Measurements from ENCODE around the gene DOLPP1.

DNA sequence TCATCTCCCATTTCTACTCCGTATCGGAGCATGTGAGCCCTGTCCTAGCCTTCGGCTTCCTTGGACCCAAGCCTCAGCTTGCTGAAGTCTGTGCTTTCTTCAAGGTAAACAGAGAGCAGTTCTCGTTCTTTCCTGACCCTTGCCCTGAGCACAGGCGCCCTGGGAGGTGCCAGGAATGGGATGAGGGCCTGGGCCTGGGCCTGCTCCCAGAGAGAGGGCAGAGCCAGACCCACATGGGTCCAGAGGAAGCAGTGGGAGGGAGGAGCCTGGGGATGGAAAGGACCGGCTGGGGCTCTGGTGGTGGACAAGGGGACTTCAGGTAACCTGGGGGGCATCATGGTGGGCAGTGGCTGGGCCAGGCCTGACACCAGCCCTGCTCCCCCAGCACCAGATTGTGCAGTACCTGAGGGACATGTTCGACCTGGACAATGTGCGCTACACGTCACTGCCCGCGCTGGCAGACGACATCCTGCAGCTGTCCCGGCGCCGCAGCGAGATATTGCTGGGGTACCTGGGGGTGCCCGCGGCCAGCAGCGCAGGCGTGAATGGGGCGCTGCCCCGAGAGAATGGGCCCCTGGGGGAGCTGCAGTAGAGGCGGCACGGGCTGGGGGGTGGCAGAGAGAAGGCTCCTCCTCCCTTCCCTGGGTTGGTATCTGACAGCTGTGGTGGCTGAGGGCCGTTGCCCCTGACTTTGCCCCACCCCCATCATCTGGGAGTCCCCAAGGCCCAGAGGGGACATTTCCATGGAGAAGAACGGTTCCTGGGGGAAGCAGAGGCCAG, 10.9 kb upstream of the DOLPP1 start:
- TF ChIP-seq, protein P1, sequence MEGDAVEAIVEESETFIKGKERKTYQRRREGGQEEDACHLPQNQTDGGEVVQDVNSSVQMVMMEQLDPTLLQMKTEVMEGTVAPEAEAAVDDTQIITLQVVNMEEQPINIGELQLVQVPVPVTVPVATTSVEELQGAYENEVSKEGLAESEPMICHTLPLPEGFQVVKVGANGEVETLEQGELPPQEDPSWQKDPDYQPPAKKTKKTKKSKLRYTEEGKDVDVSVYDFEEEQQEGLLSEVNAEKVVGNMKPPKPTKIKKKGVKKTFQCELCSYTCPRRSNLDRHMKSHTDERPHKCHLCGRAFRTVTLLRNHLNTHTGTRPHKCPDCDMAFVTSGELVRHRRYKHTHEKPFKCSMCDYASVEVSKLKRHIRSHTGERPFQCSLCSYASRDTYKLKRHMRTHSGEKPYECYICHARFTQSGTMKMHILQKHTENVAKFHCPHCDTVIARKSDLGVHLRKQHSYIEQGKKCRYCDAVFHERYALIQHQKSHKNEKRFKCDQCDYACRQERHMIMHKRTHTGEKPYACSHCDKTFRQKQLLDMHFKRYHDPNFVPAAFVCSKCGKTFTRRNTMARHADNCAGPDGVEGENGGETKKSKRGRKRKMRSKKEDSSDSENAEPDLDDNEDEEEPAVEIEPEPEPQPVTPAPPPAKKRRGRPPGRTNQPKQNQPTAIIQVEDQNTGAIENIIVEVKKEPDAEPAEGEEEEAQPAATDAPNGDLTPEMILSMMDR (IDR thresholded peaks at IDR 0.05; ENCODE audit: insufficient read depth, low read length), result no peak
- TF ChIP-seq POLR2AphosphoS5 (IDR thresholded peaks at IDR 0.05; ENCODE audit: low read depth), result no peak
- TF ChIP-seq, protein P2, sequence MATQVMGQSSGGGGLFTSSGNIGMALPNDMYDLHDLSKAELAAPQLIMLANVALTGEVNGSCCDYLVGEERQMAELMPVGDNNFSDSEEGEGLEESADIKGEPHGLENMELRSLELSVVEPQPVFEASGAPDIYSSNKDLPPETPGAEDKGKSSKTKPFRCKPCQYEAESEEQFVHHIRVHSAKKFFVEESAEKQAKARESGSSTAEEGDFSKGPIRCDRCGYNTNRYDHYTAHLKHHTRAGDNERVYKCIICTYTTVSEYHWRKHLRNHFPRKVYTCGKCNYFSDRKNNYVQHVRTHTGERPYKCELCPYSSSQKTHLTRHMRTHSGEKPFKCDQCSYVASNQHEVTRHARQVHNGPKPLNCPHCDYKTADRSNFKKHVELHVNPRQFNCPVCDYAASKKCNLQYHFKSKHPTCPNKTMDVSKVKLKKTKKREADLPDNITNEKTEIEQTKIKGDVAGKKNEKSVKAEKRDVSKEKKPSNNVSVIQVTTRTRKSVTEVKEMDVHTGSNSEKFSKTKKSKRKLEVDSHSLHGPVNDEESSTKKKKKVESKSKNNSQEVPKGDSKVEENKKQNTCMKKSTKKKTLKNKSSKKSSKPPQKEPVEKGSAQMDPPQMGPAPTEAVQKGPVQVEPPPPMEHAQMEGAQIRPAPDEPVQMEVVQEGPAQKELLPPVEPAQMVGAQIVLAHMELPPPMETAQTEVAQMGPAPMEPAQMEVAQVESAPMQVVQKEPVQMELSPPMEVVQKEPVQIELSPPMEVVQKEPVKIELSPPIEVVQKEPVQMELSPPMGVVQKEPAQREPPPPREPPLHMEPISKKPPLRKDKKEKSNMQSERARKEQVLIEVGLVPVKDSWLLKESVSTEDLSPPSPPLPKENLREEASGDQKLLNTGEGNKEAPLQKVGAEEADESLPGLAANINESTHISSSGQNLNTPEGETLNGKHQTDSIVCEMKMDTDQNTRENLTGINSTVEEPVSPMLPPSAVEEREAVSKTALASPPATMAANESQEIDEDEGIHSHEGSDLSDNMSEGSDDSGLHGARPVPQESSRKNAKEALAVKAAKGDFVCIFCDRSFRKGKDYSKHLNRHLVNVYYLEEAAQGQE (IDR thresholded peaks at IDR 0.05; ENCODE audit: insufficient replicate concordance, low read depth), result no peak
- no peak for TF ChIP-seq SPI1 (IDR thresholded peaks at IDR 0.05; ENCODE audit: borderline replicate concordance, low read depth)
- TF ChIP-seq GABPA (IDR thresholded peaks at IDR 0.05; ENCODE audit: low read depth), result no peak
